CD8-positive, alpha-beta memory T cell (primary cell): Measurements from ENCODE around the gene TNFRSF4. TPM values are rescaled to one million over a fixed set of nuclear protein-coding genes. Genes with fewer than 3 reads are reported as not detected.

Experiments
- CTCF ChIA-PET: fragments of 350-600 bp; sonication (Branson Sonifier 250); formaldehyde crosslinking; loops from one replicate; lab custom pipeline; 2021; ENCODE audit warnings: antibody characterized with exemption; lab: Charles Lee
- POLR2A ChIA-PET: fragments of 350-600 bp; sonication (Branson Sonifier 250); formaldehyde crosslinking; loops from one replicate; lab custom pipeline; 2021; ENCODE audit warnings: antibody characterized with exemption; lab: Charles Lee
- DNase-seq, 5 donors: peaks; one replicate each; pipeline versions ENCODE4 v3.0.0 to v3.0.0-alpha.2; 2020 to 2022; ENCODE audit warnings: mixed read lengths in 1 of 5
- H3K27ac ChIP-seq: one replicate; pipeline ENCODE4 v1.7.0; 2013; ENCODE audit warnings: low read depth, mild to moderate bottlenecking, low read length, moderate library complexity
- H3K27me3 ChIP-seq: 2 replicates; pipeline ENCODE4 v1.7.0; 2013; ENCODE audit warnings: low read length, mild to moderate bottlenecking; ENCODE audit not compliant: insufficient read depth, poor library complexity, severe bottlenecking
- H3K36me3 ChIP-seq: 2 replicates; pipeline ENCODE4 v1.7.0; 2013; ENCODE audit warnings: mild to moderate bottlenecking, low read length, moderate library complexity; ENCODE audit not compliant: insufficient read depth
- H3K4me1 ChIP-seq: 2 replicates; pipeline ENCODE4 v1.7.0; 2013; ENCODE audit warnings: mild to moderate bottlenecking, low read length, moderate library complexity; ENCODE audit not compliant: insufficient read depth
- H3K4me3 ChIP-seq: 2 replicates; pipeline ENCODE4 v1.7.0; 2013; ENCODE audit warnings: mild to moderate bottlenecking, low read length
- H3K9me3 ChIP-seq: 2 replicates; pipeline ENCODE4 v1.7.0; 2013; ENCODE audit warnings: mild to moderate bottlenecking, low read length
- H3K27ac Mint-ChIP-seq, 8 donors: one replicate each; pipeline ENCODE4 v1.8.0; 2020 to 2021; ENCODE audit warnings: mixed read lengths in 8 of 8, mild to moderate bottlenecking in 6 of 8, inconsistent platforms in 3 of 8, moderate library complexity in 3 of 8
- H3K27me3 Mint-ChIP-seq, 2 donors: one replicate each; pipeline ENCODE4 v1.8.0; 2020 to 2021; ENCODE audit warnings: mixed read lengths in 2 of 2, mild to moderate bottlenecking in 1 of 2, moderate library complexity in 1 of 2
- H3K36me3 Mint-ChIP-seq, 3 donors: one replicate each; pipeline ENCODE4 v1.8.0; 2020 to 2021; ENCODE audit warnings: mixed read lengths in 3 of 3, inconsistent platforms in 1 of 3, mild to moderate bottlenecking in 1 of 3
- H3K4me1 Mint-ChIP-seq, 3 donors: one replicate each; pipeline ENCODE4 v1.8.0; 2020 to 2021; ENCODE audit warnings: mixed read lengths in 3 of 3, inconsistent platforms in 1 of 3, mild to moderate bottlenecking in 1 of 3
- H3K4me3 Mint-ChIP-seq, 7 donors: one replicate each; pipeline ENCODE4 v1.8.0; 2020 to 2021; ENCODE audit warnings: mixed read lengths in 7 of 7, mild to moderate bottlenecking in 6 of 7, moderate library complexity in 4 of 7, inconsistent platforms in 2 of 7
- H3K9me3 Mint-ChIP-seq, 5 donors: one replicate each; pipeline ENCODE4 v1.8.0; 2020 to 2022; ENCODE audit warnings: mixed read lengths in 5 of 5, mild to moderate bottlenecking in 3 of 5, moderate library complexity in 2 of 5, inconsistent platforms in 1 of 5
- polyA plus RNA-seq: library from polyadenylated mRNA; unstranded; fragments of 300-500 nt; fragmentation: Illumina TruSeq; gene quantifications from one replicate; pipeline ENCODE4 v1.2.3, GENCODE V29; 2021
- total RNA-seq, 2 experiments: library from RNA; stranded (reverse); gene quantifications; one replicate each; pipeline ENCODE4 v1.2.3, GENCODE V29; 2021

The TNFRSF4 gene
- total and polyA plus RNA-seq, 3 experiments from 2014 or later = 1.9 to 193 (median 180) TPM

GRCh38 chr1:1232796-1233566, 19.0 kb upstream of the TNFRSF4 start:
- Histone ChIP-seq H3K27ac (no peak overlapping the region), H3K4me3 (no peak overlapping the region), H3K27me3 (no peaks in the 10 kb centered on the region), H3K4me1 (peaks cover 28% of the 10 kb centered on the region), H3K36me3 (peaks cover 5% of the 10 kb centered on the region), H3K9me3 (no peaks in the 10 kb centered on the region)
- peak overlapping the region; percentile 74 to 86 (median 75) for H3K4me3 Mint-ChIP-seq
- H3K36me3 Mint-ChIP-seq = peaks cover 0 to 35% (median 2%) of the 10 kb centered on the region in 3 donors
- H3K27me3 Mint-ChIP-seq = no peaks in the 10 kb centered on the region
- H3K27ac Mint-ChIP-seq = peak overlapping the region in 7 of 8 donors; percentile 71 to 86 (median 82)
- CTCF ChIA-PET = no interaction called here
- peak in 1 of 5 donors; percentile 25 for DNase-seq
- POLR2A ChIA-PET = no interaction called here
- H3K4me1 Mint-ChIP-seq = peaks cover 27 to 46% (median 30%) of the 10 kb centered on the region in 3 donors
- H3K9me3 Mint-ChIP-seq = no peaks in the 10 kb centered on the region

DNA sequence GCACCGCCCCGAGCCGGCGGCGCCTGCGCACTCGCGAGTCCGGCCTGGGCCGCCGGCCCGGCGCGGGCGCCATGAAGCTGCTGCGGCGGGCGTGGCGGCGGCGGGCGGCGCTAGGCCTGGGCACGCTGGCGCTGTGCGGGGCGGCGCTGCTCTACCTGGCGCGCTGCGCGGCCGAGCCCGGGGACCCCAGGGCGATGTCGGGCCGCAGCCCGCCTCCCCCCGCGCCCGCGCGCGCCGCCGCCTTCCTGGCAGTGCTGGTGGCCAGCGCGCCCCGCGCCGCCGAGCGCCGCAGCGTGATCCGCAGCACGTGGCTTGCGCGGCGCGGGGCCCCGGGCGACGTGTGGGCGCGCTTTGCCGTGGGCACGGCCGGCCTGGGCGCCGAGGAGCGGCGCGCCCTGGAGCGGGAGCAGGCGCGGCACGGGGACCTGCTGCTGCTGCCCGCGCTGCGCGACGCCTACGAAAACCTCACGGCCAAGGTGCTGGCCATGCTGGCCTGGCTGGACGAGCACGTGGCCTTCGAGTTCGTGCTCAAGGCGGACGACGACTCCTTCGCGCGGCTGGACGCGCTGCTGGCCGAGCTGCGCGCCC, 18.3 kb upstream of the TNFRSF4 start, which contains the start of gene B3GALT6:
Gene B3GALT6, plus strand, starts transcription at position 30 of the 588 bp plus-strand sequence. Its CDS starts 42 bp downstream, at position 72.
- POLR2A ChIA-PET = interaction anchor here (0.5 kb wide), 1 partner anchor 41 kb away, joined by 3 read pairs; the partner anchor contains the start of gene UBE2J2
- H3K4me3 Mint-ChIP-seq = peak within 1 kb of the TSS; percentile 91 to 99 (median 94)
- peaks cover 27 to 46% (median 30%) of the 10 kb centered on the region in 3 donors for H3K4me1 Mint-ChIP-seq
- no peak for DNase-seq
- peak within 1 kb of the TSS; percentile 86 to 98 (median 94) for H3K27ac Mint-ChIP-seq
- Histone ChIP-seq H3K4me1 (peaks cover 28% of the 10 kb centered on the region), H3K27me3 (no peaks in the 10 kb centered on the region), H3K9me3 (no peaks in the 10 kb centered on the region), H3K36me3 (peaks cover 5% of the 10 kb centered on the region), H3K27ac (peak within 1 kb of the TSS; percentile 90), H3K4me3 (peak within 1 kb of the TSS; percentile 100)
- no peaks in the 10 kb centered on the region for H3K27me3 Mint-ChIP-seq
- no peaks in the 10 kb centered on the region for H3K9me3 Mint-ChIP-seq
- H3K36me3 Mint-ChIP-seq = peaks cover 0 to 40% (median 2%) of the 10 kb centered on the region in 3 donors
- CTCF ChIA-PET = no interaction called here

DNA sequence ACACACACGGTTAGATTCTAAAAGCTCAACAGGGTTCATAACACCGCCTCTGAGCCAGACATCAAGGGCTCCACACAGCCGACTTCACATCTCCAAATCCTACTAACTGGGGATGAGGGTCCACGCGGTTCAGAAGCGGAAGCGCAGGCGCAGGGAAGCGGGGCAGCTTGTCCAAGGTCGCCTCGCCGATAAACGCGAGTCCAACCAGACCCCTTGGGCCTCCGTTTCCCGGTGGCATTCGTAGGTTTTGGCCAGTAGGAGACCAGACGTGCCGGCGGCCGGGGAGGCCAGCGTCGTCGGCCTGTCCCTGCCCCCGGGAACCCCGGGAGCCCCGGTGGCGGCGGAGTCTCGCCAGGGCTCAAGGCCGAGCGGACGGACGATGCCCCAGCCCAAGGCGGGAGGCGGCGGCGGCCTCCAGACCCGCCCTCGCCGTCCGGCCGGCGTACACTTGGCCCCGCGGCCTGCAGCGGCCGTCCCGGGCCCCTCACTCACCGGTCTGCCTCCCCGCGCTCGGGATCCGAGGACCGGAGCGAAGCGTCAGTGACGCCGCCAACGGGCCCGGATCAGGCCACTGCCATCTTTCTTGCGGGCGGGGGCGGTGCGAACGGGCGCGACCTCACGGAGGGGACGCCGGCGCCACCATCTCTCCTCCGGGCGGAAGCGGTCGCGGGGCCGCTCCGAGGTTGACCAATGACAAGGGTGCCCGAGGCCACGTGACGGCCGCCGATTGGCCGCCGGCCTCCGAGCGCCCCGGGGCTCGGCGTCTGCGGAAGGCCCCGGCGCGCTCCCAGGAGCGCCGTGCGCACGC, 17.7 kb upstream of the TNFRSF4 start, which contains the start of gene SDF4:
Gene SDF4, minus strand, starts transcription at position 602 of the 808 bp plus-strand sequence. CDS start 3,229 bp downstream, outside the sequence.
- Mint-ChIP-seq H3K27ac (peak within 1 kb of the TSS; percentile 86 to 98 (median 94)), H3K4me3 (peak within 1 kb of the TSS; percentile 91 to 99 (median 94)), H3K36me3 (peaks cover 0 to 45% (median 2%) of the 10 kb centered on the region in 3 donors), H3K9me3 (no peaks in the 10 kb centered on the region), H3K4me1 (peaks cover 27 to 46% (median 30%) of the 10 kb centered on the region in 3 donors), H3K27me3 (no peaks in the 10 kb centered on the region)
- peak within 1 kb of the TSS; percentile 100 for H3K4me3 ChIP-seq
- no peaks in the 10 kb centered on the region for H3K27me3 ChIP-seq
- H3K27ac ChIP-seq = peak within 1 kb of the TSS; percentile 90
- DNase-seq = peak; percentile 96 to 98 (median 96)
- peaks cover 28% of the 10 kb centered on the region for H3K4me1 ChIP-seq
- POLR2A ChIA-PET = no interaction called here
- CTCF ChIA-PET = interaction anchor here (0.7 to 0.8 kb wide), 3 partner anchors 109 to 210 kb away, joined by 3 to 4 read pairs (median 3); no protein-coding TSS in a partner anchor
- H3K36me3 ChIP-seq = peaks cover 5% of the 10 kb centered on the region
- no peaks in the 10 kb centered on the region for H3K9me3 ChIP-seq

GRCh38 chr1:1230656-1231399, 16.9 kb upstream of the TNFRSF4 start:
- DNase-seq = no peak
- peaks cover 5% of the 10 kb centered on the region for H3K36me3 ChIP-seq
- peaks cover 27 to 48% (median 30%) of the 10 kb centered on the region in 3 donors for H3K4me1 Mint-ChIP-seq
- no peaks in the 10 kb centered on the region for H3K9me3 Mint-ChIP-seq
- CTCF ChIA-PET = interaction anchor here (0.7 to 0.8 kb wide), 3 partner anchors 108 to 210 kb away, joined by 3 to 4 read pairs (median 3); no protein-coding TSS in a partner anchor
- POLR2A ChIA-PET = interaction anchor here (0.7 kb wide), 1 partner anchor 323 kb away, joined by 4 read pairs; no protein-coding TSS in a partner anchor
- H3K27me3 Mint-ChIP-seq = no peaks in the 10 kb centered on the region
- H3K4me3 ChIP-seq = peak overlapping the region; percentile 100
- peak overlapping the region; percentile 90 for H3K27ac ChIP-seq
- no peaks in the 10 kb centered on the region for H3K27me3 ChIP-seq
- peaks cover 0 to 53% (median 2%) of the 10 kb centered on the region in 3 donors for H3K36me3 Mint-ChIP-seq
- no peaks in the 10 kb centered on the region for H3K9me3 ChIP-seq
- peaks cover 28% of the 10 kb centered on the region for H3K4me1 ChIP-seq
- H3K27ac Mint-ChIP-seq = peak overlapping the region; percentile 86 to 98 (median 94)
- peak overlapping the region; percentile 91 to 99 (median 94) for H3K4me3 Mint-ChIP-seq

GRCh38 chr1:1229770-1230169, 15.8 kb upstream of the TNFRSF4 start:
- DNase-seq = no peak
- H3K36me3 Mint-ChIP-seq = peaks cover 0 to 62% (median 6%) of the 10 kb centered on the region in 3 donors
- Histone ChIP-seq H3K27ac (no peak overlapping the region), H3K36me3 (peaks cover 8% of the 10 kb centered on the region), H3K4me1 (peaks cover 28% of the 10 kb centered on the region), H3K4me3 (no peak overlapping the region), H3K9me3 (no peaks in the 10 kb centered on the region), H3K27me3 (no peaks in the 10 kb centered on the region)
- peaks cover 30 to 49% (median 35%) of the 10 kb centered on the region in 3 donors for H3K4me1 Mint-ChIP-seq
- ChIA-PET POLR2A (no interaction called here), CTCF (interaction anchor here (0.9 kb wide), 1 partner anchor 17 kb away, joined by 3 read pairs; no protein-coding TSS in a partner anchor)
- peak overlapping the region in 6 of 7 donors; percentile 60 to 96 (median 84) for H3K4me3 Mint-ChIP-seq
- peak overlapping the region in 4 of 8 donors; percentile 23 to 87 (median 71) for H3K27ac Mint-ChIP-seq
- no peaks in the 10 kb centered on the region for H3K9me3 Mint-ChIP-seq
- H3K27me3 Mint-ChIP-seq = no peaks in the 10 kb centered on the region

DNA sequence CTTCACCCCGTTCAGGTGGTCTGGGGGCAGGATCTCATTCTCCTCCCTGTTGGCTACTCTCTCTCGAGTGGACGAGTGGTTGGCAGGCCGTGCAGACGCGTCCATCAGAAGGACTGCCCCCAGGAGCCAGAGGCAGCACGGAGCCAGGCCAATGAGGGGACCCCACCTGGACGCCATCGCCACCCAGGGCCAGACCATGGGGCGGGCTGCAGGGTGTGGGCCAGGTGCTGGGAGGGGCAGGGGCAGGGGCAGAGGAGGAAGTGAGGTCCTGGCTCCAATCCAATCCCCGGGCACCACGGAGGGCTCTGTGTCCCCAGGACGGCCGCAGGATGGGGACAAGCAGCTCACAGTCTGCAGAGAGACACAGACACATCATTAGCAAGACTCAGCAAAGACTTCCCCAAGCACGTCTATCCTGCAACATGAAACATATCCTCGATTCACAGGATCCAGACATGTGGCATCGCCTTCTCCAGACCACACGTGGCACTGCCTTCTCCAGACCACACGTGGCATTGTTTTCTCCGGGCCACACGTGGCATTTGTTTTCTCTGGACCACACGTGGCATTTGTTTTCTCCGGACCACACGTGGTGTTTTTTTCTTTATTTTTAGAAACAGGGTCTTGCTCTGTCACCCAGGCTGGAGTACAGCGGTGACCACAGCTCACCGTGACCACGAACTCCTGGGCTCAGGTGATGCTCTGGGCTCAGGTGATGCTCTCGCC, 14.8 kb upstream of the TNFRSF4 start:
- POLR2A ChIA-PET = no interaction called here
- H3K27ac ChIP-seq = no peak overlapping the region
- H3K4me1 ChIP-seq = peaks cover 28% of the 10 kb centered on the region
- DNase-seq = no peak
- no peaks in the 10 kb centered on the region for H3K27me3 ChIP-seq
- CTCF ChIA-PET = interaction anchor here (0.9 kb wide), 1 partner anchor 16 kb away, joined by 3 read pairs; no protein-coding TSS in a partner anchor
- Mint-ChIP-seq H3K27ac (peak overlapping the region in 1 of 8 donors; percentile 21), H3K4me1 (peaks cover 22 to 39% (median 25%) of the 10 kb centered on the region in 3 donors), H3K27me3 (no peaks in the 10 kb centered on the region), H3K9me3 (no peaks in the 10 kb centered on the region), H3K4me3 (peak overlapping the region in 1 of 7 donors; percentile 31), H3K36me3 (peaks cover 0 to 61% (median 8%) of the 10 kb centered on the region in 3 donors)
- no peak overlapping the region for H3K4me3 ChIP-seq
- H3K36me3 ChIP-seq = peaks cover 13% of the 10 kb centered on the region
- H3K9me3 ChIP-seq = no peaks in the 10 kb centered on the region
